Stimulated activated naive CD8-positive, alpha-beta T cell treated with anti-CD3 and anti-CD28 coated beads, Interleukin-15, Interleukin-2, amounts not matched to agents 100 U/mL and 50 U/mL, for 24 hours (primary cell): Measurements from ENCODE around the gene EMP2.

ENCODE experiments used
- ATAC-seq: fragments of 150-1000 bp; cut with Tn5 transposase; one replicate; pipeline ENCODE4 v1.10.0; 2021
- DNase-seq: peaks from one replicate; pipeline ENCODE4 v3.0.0; 2021

The EMP2 gene

GRCh38 chr16:10485698-10486382, 94.6 kb downstream of the EMP2 start:
- DNase-seq = no peak

GRCh38 chr16:10485159-10485558, 95.2 kb downstream of the EMP2 start:
- no peak for ATAC-seq
- no peak for DNase-seq

More at GRCh38 chr16:10485698-10486382, 94.6 kb downstream of the EMP2 start:
- ATAC-seq = no peak

- ATAC-seq = no peak
- DNase-seq = no peak
These were observed 100.2 kb downstream of the EMP2 start for GRCh38 chr16:10480151-10480550.
